OCI-LY7 (cell line): ENCODE results near the gene BTD. TPM values are rescaled to one million over a fixed set of nuclear protein-coding genes. Genes with fewer than 3 reads are reported as not detected.

Experiments used
- BruUV-seq: library from RNA; stranded (reverse); fragments of 400-500 nt; replicated peaks from 2 replicates; lab custom pipeline; 2021; lab: Mats Ljungman, UMichigan
- CTCF ChIA-PET: fragments of 300-600 bp; sonication (Branson Sonifier 250); formaldehyde crosslinking; loops from one replicate; lab custom pipeline; 2022; ENCODE audit warnings: antibody characterized with exemption; ENCODE audit not compliant: unreplicated experiment; lab: Charles Lee
- POLR2A ChIA-PET: fragments of 300-600 bp; sonication (Branson Sonifier 250); formaldehyde crosslinking; loops from one replicate; lab custom pipeline; 2022; ENCODE audit warnings: antibody characterized with exemption; lab: Charles Lee
- DNase-seq: peaks from one replicate; pipeline ENCODE4 v3.0.0-alpha.2; 2015; ENCODE audit warnings: low spot score
- H2AFZ ChIP-seq: fragments of 200-600 bp; sonication (generic), shearing (Covaris generic); 2 replicates; pipeline ENCODE4 v1.6.1; 2014; ENCODE audit warnings: mild to moderate bottlenecking, antibody characterized with exemption, low read length, moderate library complexity
- H3K27ac ChIP-seq: fragments of 200-600 bp; sonication (generic); 2 replicates; pipeline ENCODE4 v1.5.1; 2014; ENCODE audit warnings: mixed run types, low read depth, mild to moderate bottlenecking, moderate library complexity, low read length, inconsistent platforms; ENCODE audit not compliant: poor library complexity, severe bottlenecking
- H3K36me3 ChIP-seq: fragments of 200-600 bp; sonication (generic); 2 replicates; pipeline ENCODE4 v1.6.1; 2014; ENCODE audit warnings: mild to moderate bottlenecking, antibody characterized with exemption, low read length, moderate library complexity, mixed read lengths; ENCODE audit not compliant: insufficient read depth
- H3K4me1 ChIP-seq: fragments of 200-600 bp; sonication (generic); 2 replicates; pipeline ENCODE4 v1.5.1; 2014; ENCODE audit warnings: mild to moderate bottlenecking, low read length; ENCODE audit not compliant: insufficient read depth, poor library complexity, severe bottlenecking
- H3K4me2 ChIP-seq: fragments of 200-600 bp; sonication (generic); 2 replicates; pipeline ENCODE4 v1.6.1; 2014; ENCODE audit warnings: mild to moderate bottlenecking, low read length
- H3K4me3 ChIP-seq: fragments of 200-600 bp; sonication (generic); 2 replicates; pipeline ENCODE4 v1.5.1; 2014; ENCODE audit warnings: mild to moderate bottlenecking, low read depth, low read length; ENCODE audit not compliant: poor library complexity, severe bottlenecking
- H3K79me2 ChIP-seq: fragments of 200-600 bp; sonication (generic); 2 replicates; pipeline ENCODE4 v1.6.1; 2016; ENCODE audit warnings: low read depth, mild to moderate bottlenecking, low read length, moderate library complexity, mixed read lengths; ENCODE audit not compliant: insufficient read depth
- H3K9me2 ChIP-seq: fragments of 200-600 bp; sonication (generic); 2 replicates; pipeline ENCODE4 v1.6.1; 2016; ENCODE audit warnings: mild to moderate bottlenecking, low read length, mixed read lengths; ENCODE audit not compliant: insufficient read depth
- H3K9me3 ChIP-seq: fragments of 200-600 bp; sonication (generic); 2 replicates; pipeline ENCODE4 v1.6.1; 2014; ENCODE audit warnings: mild to moderate bottlenecking, mixed run types, low read length, mixed read lengths
- H4K20me1 ChIP-seq: fragments of 200-600 bp; sonication (generic); 2 replicates; pipeline ENCODE4 v1.6.1; 2014; ENCODE audit warnings: mild to moderate bottlenecking, antibody characterized with exemption, low read length, moderate library complexity, mixed read lengths; ENCODE audit not compliant: insufficient read depth
- CTCF ChIP-seq: fragments of 200-600 bp; sonication (generic); conservative IDR thresholded peaks from 2 replicates; pipeline ENCODE4 v1.5.1; 2014; ENCODE audit warnings: mild to moderate bottlenecking, antibody characterized with exemption, low read length, moderate library complexity, mixed read lengths
- EZH2phosphoT487 ChIP-seq: fragments of 200-600 bp; sonication (generic); IDR thresholded peaks from 2 replicates; pipeline ENCODE4 v1.6.1; 2018; ENCODE audit warnings: low read depth, borderline replicate concordance, mild to moderate bottlenecking, mixed run types, antibody characterized with exemption, low read length, moderate library complexity, mixed read lengths
- intact Hi-C: fragments of 100-400 bp; cut with micrococcal nuclease; formaldehyde crosslinking; loops from one replicate; pipeline ENCODE4 v1.10.0; 2022; ENCODE audit not compliant: unreplicated experiment
- total RNA-seq, 2 experiments: library from RNA; depleted of rRNA in 1 of 2; stranded (reverse); fragments of >200 nt in 1 of 2; shearing (Covaris generic) in 1 of 2; gene quantifications; 2 replicates each; pipeline ENCODE4 v1.2.3, GENCODE V29; 2014 to 2022

The BTD gene
- total RNA-seq, 2 experiments from 2014 or later = 4.2 to 6.0 TPM

GRCh38 chr3:15632212-15632580 is 30.7 kb downstream of the BTD start:
- Histone ChIP-seq H3K4me1 (peaks cover 10% of the 10 kb centered on the region), H3K36me3 (no peaks in the 10 kb centered on the region), H3K9me2 (no peaks in the 10 kb centered on the region), H3K9me3 (no peaks in the 10 kb centered on the region), H3K4me3 (no peak overlapping the region), H3K4me2 (no peak overlapping the region), H4K20me1 (no peaks in the 10 kb centered on the region), H3K27ac (no peak overlapping the region), H3K79me2 (no peaks in the 10 kb centered on the region), H2AFZ (no peak overlapping the region)
- ChIA-PET CTCF (no interaction called here), POLR2A (no interaction called here)
- no TSS peak for BruUV-seq
- no peak for DNase-seq
- TF ChIP-seq EZH2phosphoT487 (no peak), CTCF (no peak)
- intact Hi-C loops = loop anchor here (5.0 to 10.0 kb wide), 3 partner anchors 323 to 615 kb away; no protein-coding TSS in a partner anchor

GRCh38 chr3:15633159-15633558 is 31.6 kb downstream of the BTD start:
- H4K20me1 ChIP-seq = no peaks in the 10 kb centered on the region
- intact Hi-C loops = loop anchor here (5.0 to 10.0 kb wide), 3 partner anchors 322 to 614 kb away; no protein-coding TSS in a partner anchor
- no peaks in the 10 kb centered on the region for H3K9me3 ChIP-seq
- no peak overlapping the region for H3K27ac ChIP-seq
- H3K9me2 ChIP-seq = no peaks in the 10 kb centered on the region
- TF ChIP-seq EZH2phosphoT487 (no peak), CTCF (no peak)
- H3K4me3 ChIP-seq = no peak overlapping the region
- ChIA-PET POLR2A (no interaction called here), CTCF (no interaction called here)
- BruUV-seq = no TSS peak
- H2AFZ ChIP-seq = no peak overlapping the region
- H3K79me2 ChIP-seq = no peaks in the 10 kb centered on the region
- H3K4me2 ChIP-seq = no peak overlapping the region
- DNase-seq = no peak
- peaks cover 10% of the 10 kb centered on the region for H3K4me1 ChIP-seq
- no peaks in the 10 kb centered on the region for H3K36me3 ChIP-seq

DNA sequence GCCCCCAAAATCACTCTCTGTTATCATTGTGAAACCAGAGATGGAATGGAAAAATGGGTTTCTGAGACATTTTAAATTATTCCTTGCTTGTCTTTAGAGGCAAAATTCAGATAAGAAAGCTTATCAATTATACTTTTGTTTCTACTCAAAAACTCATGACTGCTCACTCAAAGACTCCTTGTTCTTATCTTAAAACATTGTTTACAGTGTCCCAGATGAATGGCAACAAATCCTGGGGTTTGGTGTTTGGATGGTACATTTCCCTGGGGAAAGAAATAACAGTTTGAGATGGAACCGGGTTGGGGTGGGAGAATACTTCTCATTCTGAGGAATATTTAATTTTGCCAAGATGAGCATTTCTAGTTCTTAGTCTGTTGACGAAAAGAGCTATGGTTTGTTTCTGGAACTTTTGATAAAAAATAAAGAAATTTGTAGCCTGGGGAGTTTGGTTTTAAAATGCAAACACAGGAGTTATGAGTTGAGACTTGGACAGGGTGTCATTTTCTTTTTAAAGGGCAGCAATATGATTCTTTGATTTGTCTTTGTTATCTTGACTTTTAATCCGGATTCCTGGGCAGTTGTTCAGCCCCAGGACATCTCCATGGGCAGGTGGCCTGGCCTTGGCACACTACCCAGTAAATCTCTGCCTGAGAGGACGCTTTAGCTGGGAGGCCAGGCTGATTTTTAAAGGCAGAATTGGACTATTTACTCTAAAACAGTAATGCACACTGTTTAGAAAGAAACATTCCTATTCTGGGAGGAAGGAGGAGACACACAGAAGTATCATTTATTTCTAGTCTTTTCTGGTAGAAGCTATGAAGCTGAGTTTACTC is 32.4 kb downstream of the BTD start:
- H3K9me3 ChIP-seq = no peaks in the 10 kb centered on the region
- ChIA-PET CTCF (no interaction called here), POLR2A (interaction anchor here (0.6 to 0.8 kb wide), 2 partner anchors 96 to 179 kb away, joined by 3 to 7 read pairs; no protein-coding TSS in a partner anchor)
- H3K36me3 ChIP-seq = no peaks in the 10 kb centered on the region
- H3K27ac ChIP-seq = no peak overlapping the region
- H3K4me1 ChIP-seq = peaks cover 10% of the 10 kb centered on the region
- no TSS peak for BruUV-seq
- intact Hi-C loops = loop anchor here (5.0 to 10.0 kb wide), 3 partner anchors 321 to 613 kb away; no protein-coding TSS in a partner anchor
- no peak overlapping the region for H3K4me3 ChIP-seq
- no peak overlapping the region for H3K4me2 ChIP-seq
- no peaks in the 10 kb centered on the region for H3K79me2 ChIP-seq
- no peaks in the 10 kb centered on the region for H3K9me2 ChIP-seq
- DNase-seq = no peak
- TF ChIP-seq CTCF (no peak), EZH2phosphoT487 (no peak)
- H4K20me1 ChIP-seq = no peaks in the 10 kb centered on the region
- no peak overlapping the region for H2AFZ ChIP-seq
